ENCODE data around the gene LY9. TPM values are rescaled to one million over a fixed set of nuclear protein-coding genes. Genes with fewer than 3 reads are reported as not detected.

Gene LY9
- total and polyA plus RNA-seq, 9 of the 15 experiments (the other 6 are each of a cell fraction or from before 2014, with no cell fraction given), result not detected

DNA sequence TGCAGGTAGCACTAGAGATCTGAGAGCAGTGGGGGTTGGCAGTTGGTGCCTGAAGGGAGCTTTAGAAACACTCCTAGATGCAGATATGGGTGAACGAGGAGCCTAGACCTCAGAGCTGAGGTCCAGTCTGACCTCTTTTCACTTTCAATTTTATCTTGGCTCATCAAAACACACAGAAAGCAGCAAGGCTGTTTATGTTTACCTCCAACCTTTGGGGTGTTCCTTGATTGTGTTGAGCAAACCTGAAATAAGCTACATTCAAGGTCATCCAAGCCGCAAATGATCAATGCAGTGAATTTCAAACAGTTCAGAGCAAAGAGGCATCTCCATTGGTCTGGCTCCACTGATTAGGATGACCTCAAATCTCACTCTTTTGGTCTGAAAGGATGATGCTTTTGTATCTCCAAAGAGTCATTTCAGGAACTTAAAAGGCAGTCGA lies 1.3 kb downstream of the LY9 start:
- no peak overlapping the region for H3K4me3 ChIP-seq
- ATAC-seq, result no peak

More for the DNA sequence above, 1.3 kb downstream of the LY9 start:
- Histone ChIP-seq H3K27ac (ENCODE audit: extremely low read depth, low read depth, low read length) (no peak overlapping the region), H3K9me3 (replicated peaks; ENCODE audit: control insufficient read depth, insufficient read depth, low read depth, low read length) (no peaks in the 10 kb centered on the region), H3K4me1 (replicated peaks in 1 of 2; ENCODE audit: control insufficient read depth in 2 of 2, insufficient read depth in 2 of 2, low read length in 2 of 2) (peaks cover 0 to 7% of the 10 kb centered on the region in 2 experiments; a peak in 1 of 5 replicates), H4K20me1 (replicated peaks; ENCODE audit: control insufficient read depth, insufficient read depth, low read length) (no peaks in the 10 kb centered on the region; the same call in 1 of the 2 replicates), H3K79me2 (ENCODE audit: control insufficient read depth, insufficient read depth, low read length) (no peaks in the 10 kb centered on the region), H3K27me3 (ENCODE audit: control insufficient read depth in 2 of 2, insufficient read depth in 2 of 2, low read length in 2 of 2) (peaks cover 5 to 27% of the 10 kb centered on the region in 2 experiments; a peak in 4 of 5 replicates), H3K9me1 (ENCODE audit: control insufficient read depth, insufficient read depth, low read length) (no peaks in the 10 kb centered on the region), H2AFZ (ENCODE audit: low read depth, low read length) (no peak overlapping the region), H3K9ac (ENCODE audit: insufficient read depth in 1 of 2, low read depth in 2 of 2, low read length in 2 of 2) (no peak overlapping the region), H3K36me3 (ENCODE audit: control insufficient read depth, insufficient read depth, low read length) (no peaks in the 10 kb centered on the region), H3K4me2 (ENCODE audit: insufficient read depth, low read length) (no peak overlapping the region)
- TF ChIP-seq GATAD2A (IDR thresholded peaks at IDR 0.05), result no peak
- TF ChIP-seq, protein P1, sequence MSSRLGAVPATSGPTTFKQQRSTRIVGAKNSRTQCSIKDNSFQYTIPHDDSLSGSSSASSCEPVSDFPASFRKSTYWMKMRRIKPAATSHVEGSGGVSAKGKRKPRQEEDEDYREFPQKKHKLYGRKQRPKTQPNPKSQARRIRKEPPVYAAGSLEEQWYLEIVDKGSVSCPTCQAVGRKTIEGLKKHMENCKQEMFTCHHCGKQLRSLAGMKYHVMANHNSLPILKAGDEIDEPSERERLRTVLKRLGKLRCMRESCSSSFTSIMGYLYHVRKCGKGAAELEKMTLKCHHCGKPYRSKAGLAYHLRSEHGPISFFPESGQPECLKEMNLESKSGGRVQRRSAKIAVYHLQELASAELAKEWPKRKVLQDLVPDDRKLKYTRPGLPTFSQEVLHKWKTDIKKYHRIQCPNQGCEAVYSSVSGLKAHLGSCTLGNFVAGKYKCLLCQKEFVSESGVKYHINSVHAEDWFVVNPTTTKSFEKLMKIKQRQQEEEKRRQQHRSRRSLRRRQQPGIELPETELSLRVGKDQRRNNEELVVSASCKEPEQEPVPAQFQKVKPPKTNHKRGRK (tag; IDR thresholded peaks at IDR 0.05), result no peak
- TF ChIP-seq KHSRP (IDR thresholded peaks at IDR 0.05), result no peak
- TF ChIP-seq, protein P2, sequence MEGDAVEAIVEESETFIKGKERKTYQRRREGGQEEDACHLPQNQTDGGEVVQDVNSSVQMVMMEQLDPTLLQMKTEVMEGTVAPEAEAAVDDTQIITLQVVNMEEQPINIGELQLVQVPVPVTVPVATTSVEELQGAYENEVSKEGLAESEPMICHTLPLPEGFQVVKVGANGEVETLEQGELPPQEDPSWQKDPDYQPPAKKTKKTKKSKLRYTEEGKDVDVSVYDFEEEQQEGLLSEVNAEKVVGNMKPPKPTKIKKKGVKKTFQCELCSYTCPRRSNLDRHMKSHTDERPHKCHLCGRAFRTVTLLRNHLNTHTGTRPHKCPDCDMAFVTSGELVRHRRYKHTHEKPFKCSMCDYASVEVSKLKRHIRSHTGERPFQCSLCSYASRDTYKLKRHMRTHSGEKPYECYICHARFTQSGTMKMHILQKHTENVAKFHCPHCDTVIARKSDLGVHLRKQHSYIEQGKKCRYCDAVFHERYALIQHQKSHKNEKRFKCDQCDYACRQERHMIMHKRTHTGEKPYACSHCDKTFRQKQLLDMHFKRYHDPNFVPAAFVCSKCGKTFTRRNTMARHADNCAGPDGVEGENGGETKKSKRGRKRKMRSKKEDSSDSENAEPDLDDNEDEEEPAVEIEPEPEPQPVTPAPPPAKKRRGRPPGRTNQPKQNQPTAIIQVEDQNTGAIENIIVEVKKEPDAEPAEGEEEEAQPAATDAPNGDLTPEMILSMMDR (IDR thresholded peaks at IDR 0.05 in 2 of 3, conservative IDR thresholded peaks at IDR 0.05 in 1 of 3; ENCODE audit: insufficient read depth in 2 of 3, low read depth in 1 of 3, low read length in 3 of 3), result no peak
- no peak for TF ChIP-seq ETV5 (CRISPR knock-in tag; IDR thresholded peaks at IDR 0.05; ENCODE audit: low read depth)
- TF ChIP-seq CBFA2T2 (conservative IDR thresholded peaks at IDR 0.05), result no peak
- TF ChIP-seq, protein P3, sequence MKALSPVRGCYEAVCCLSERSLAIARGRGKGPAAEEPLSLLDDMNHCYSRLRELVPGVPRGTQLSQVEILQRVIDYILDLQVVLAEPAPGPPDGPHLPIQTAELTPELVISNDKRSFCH (CRISPR knock-in tag; IDR thresholded peaks at IDR 0.05), result no peak
- TF ChIP-seq, protein P3 (tag; IDR thresholded peaks at IDR 0.05), result no peak
- no peak for TF ChIP-seq ZNF785 (CRISPR knock-in tag; IDR thresholded peaks at IDR 0.05)
- no peak for TF ChIP-seq ZZZ3 (IDR thresholded peaks at IDR 0.05)
- TF ChIP-seq CBX8 (IDR thresholded peaks at IDR 0.05; ENCODE audit: borderline replicate concordance, extremely low read depth, low read depth, low read length, poor library complexity, severe bottlenecking), result no peak
- TF ChIP-seq, protein P4, sequence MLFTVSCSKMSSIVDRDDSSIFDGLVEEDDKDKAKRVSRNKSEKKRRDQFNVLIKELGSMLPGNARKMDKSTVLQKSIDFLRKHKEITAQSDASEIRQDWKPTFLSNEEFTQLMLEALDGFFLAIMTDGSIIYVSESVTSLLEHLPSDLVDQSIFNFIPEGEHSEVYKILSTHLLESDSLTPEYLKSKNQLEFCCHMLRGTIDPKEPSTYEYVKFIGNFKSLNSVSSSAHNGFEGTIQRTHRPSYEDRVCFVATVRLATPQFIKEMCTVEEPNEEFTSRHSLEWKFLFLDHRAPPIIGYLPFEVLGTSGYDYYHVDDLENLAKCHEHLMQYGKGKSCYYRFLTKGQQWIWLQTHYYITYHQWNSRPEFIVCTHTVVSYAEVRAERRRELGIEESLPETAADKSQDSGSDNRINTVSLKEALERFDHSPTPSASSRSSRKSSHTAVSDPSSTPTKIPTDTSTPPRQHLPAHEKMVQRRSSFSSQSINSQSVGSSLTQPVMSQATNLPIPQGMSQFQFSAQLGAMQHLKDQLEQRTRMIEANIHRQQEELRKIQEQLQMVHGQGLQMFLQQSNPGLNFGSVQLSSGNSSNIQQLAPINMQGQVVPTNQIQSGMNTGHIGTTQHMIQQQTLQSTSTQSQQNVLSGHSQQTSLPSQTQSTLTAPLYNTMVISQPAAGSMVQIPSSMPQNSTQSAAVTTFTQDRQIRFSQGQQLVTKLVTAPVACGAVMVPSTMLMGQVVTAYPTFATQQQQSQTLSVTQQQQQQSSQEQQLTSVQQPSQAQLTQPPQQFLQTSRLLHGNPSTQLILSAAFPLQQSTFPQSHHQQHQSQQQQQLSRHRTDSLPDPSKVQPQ (CRISPR knock-in tag; IDR thresholded peaks at IDR 0.05; ENCODE audit: borderline replicate concordance), result no peak
- TF ChIP-seq NFRKB (IDR thresholded peaks at IDR 0.05; ENCODE audit: low read depth), result no peak
- TF ChIP-seq, protein P5, sequence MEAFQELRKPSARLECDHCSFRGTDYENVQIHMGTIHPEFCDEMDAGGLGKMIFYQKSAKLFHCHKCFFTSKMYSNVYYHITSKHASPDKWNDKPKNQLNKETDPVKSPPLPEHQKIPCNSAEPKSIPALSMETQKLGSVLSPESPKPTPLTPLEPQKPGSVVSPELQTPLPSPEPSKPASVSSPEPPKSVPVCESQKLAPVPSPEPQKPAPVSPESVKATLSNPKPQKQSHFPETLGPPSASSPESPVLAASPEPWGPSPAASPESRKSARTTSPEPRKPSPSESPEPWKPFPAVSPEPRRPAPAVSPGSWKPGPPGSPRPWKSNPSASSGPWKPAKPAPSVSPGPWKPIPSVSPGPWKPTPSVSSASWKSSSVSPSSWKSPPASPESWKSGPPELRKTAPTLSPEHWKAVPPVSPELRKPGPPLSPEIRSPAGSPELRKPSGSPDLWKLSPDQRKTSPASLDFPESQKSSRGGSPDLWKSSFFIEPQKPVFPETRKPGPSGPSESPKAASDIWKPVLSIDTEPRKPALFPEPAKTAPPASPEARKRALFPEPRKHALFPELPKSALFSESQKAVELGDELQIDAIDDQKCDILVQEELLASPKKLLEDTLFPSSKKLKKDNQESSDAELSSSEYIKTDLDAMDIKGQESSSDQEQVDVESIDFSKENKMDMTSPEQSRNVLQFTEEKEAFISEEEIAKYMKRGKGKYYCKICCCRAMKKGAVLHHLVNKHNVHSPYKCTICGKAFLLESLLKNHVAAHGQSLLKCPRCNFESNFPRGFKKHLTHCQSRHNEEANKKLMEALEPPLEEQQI (IDR thresholded peaks at IDR 0.05), result no peak
- FAIRE-seq, result no peak
- DNase-seq (ENCODE audit: extremely low read depth in 1 of 4, low spot score in 3 of 4), result no peak
- intact Hi-C loops (cut with micrococcal nuclease), result no loop called here
- CTCF ChIA-PET (ENCODE audit: low intra/inter-chr PET ratio), result no interaction called here
- BruUV-seq (replicated peaks), result no TSS peak
- 0% methylated on average over 3 of the region's 3 CpGs for WGBS (ENCODE audit: insufficient coverage, low coverage, missing lambda C conversion rate)
- POLR2A ChIA-PET, result interaction anchor here (0.5 to 1.2 kb wide), 2 partner anchors 15 to 326 kb away, joined by 3 read pairs; no protein-coding TSS in a partner anchor
- in situ Hi-C loops (cut with MboI), result no loop called here

Measured in K562 (cell line).